Prostate gland (tissue), 2 donors: Measurements from ENCODE around the gene HERC6.

Source experiments
- CTCF ChIP-seq, 4 experiments: fragments of 200-600 bp in 2 of 4; fragments of 450-650 bp in 2 of 4; sonication (generic) in 2 of 4; IDR thresholded peaks; 1 replicate in 3 of 4; 2 replicates in 1 of 4; pipeline ENCODE4 v1.5.1; 2016 to 2019; ENCODE audit warnings: antibody characterized with exemption in 4 of 4, mild to moderate bottlenecking in 2 of 4, moderate library complexity in 2 of 4
- POLR2A ChIP-seq: fragments of 450-650 bp; IDR thresholded peaks from one replicate; pipeline ENCODE4 v1.6.1; 2016; ENCODE audit warnings: antibody characterized with exemption, mild to moderate bottlenecking
- POLR2AphosphoS5 ChIP-seq: sonication (generic); formaldehyde crosslinking; IDR thresholded peaks from one replicate; pipeline ENCODE4 v1.6.1; 2017; ENCODE audit warnings: antibody characterized with exemption

- TF ChIP-seq CTCF (IDR thresholded peaks at IDR 0.05): no peak
- TF ChIP-seq POLR2AphosphoS5: no peak
- no peak for TF ChIP-seq POLR2A
Observed at GRCh38 chr4:88447371-88448095, 68.9 kb downstream of the HERC6 start.
